GM23338 (cell line): ENCODE measurements around the gene UBE2F. TPM values are rescaled to one million over a fixed set of nuclear protein-coding genes. Genes with fewer than 3 reads are reported as not detected.

Experiments
- ATAC-seq: fragments of 200-7000 bp; cut with Tn5 transposase; 3 replicates; pipeline ENCODE4 v1.9.1; 2020
- DNase-seq: peaks from one replicate; pipeline ENCODE4 v3.0.0-alpha.2; 2015; ENCODE audit warnings: low spot score
- H2AFZ ChIP-seq: fragments of 200-600 bp; sonication (generic); 2 replicates; pipeline ENCODE4 v1.8.0; 2016; ENCODE audit warnings: antibody characterized with exemption, mild to moderate bottlenecking, moderate library complexity
- H3F3A ChIP-seq: fragments of 200-600 bp; sonication (generic); replicated peaks from 2 replicates; pipeline ENCODE4 v1.8.0; 2017; ENCODE audit warnings: antibody characterized with exemption, mixed run types, low read depth
- H3K27ac ChIP-seq: fragments of 200-600 bp; sonication (generic); 2 replicates; pipeline ENCODE4 v1.6.1; 2016; ENCODE audit warnings: low read depth
- H3K27me3 ChIP-seq: fragments of 200-600 bp; sonication (generic); 2 replicates; pipeline ENCODE4 v1.8.0; 2016; ENCODE audit warnings: mild to moderate bottlenecking, mixed run types, moderate library complexity; ENCODE audit not compliant: insufficient read depth
- H3K36me3 ChIP-seq: fragments of 200-600 bp; sonication (generic); 2 replicates; pipeline ENCODE4 v1.8.0; 2016; ENCODE audit warnings: mild to moderate bottlenecking; ENCODE audit not compliant: insufficient read depth
- H3K4me1 ChIP-seq: fragments of 200-600 bp; sonication (generic); 2 replicates; pipeline ENCODE4 v1.8.0; 2016; ENCODE audit warnings: mild to moderate bottlenecking, moderate library complexity; ENCODE audit not compliant: insufficient read depth
- H3K4me2 ChIP-seq: fragments of 200-600 bp; sonication (generic); 2 replicates; pipeline ENCODE4 v1.7.1; 2017; ENCODE audit warnings: mixed run types
- H3K4me3 ChIP-seq: fragments of 200-600 bp; sonication (generic); 2 replicates; pipeline ENCODE4 v1.6.1; 2016; ENCODE audit warnings: mixed run types
- H3K79me2 ChIP-seq: fragments of 200-600 bp; sonication (generic); replicated peaks from 2 replicates; pipeline ENCODE4 v1.8.0; 2017; ENCODE audit warnings: mild to moderate bottlenecking; ENCODE audit not compliant: insufficient read depth
- H3K9me2 ChIP-seq: fragments of 200-600 bp; sonication (generic); 2 replicates; pipeline ENCODE4 v1.8.0; 2017; ENCODE audit not compliant: insufficient read depth
- H4K20me1 ChIP-seq: fragments of 200-600 bp; sonication (generic); replicated peaks from 2 replicates; pipeline ENCODE4 v1.8.0; 2017; ENCODE audit warnings: mild to moderate bottlenecking; ENCODE audit not compliant: insufficient read depth
- H3K27ac Mint-ChIP-seq: 2 replicates; pipeline ENCODE4 v1.8.0; 2020; ENCODE audit warnings: inconsistent platforms, mild to moderate bottlenecking, moderate library complexity, mixed read lengths
- H3K27me3 Mint-ChIP-seq: 3 replicates; pipeline ENCODE4 v1.8.0; 2022; ENCODE audit warnings: low read depth, mild to moderate bottlenecking, moderate library complexity, mixed read lengths, inconsistent platforms; ENCODE audit not compliant: insufficient read depth, poor library complexity
- H3K36me3 Mint-ChIP-seq: 3 replicates; pipeline ENCODE4 v1.8.0; 2021; ENCODE audit warnings: low read depth, mild to moderate bottlenecking, inconsistent platforms, moderate library complexity, mixed read lengths
- H3K4me1 Mint-ChIP-seq: 3 replicates; pipeline ENCODE4 v1.8.0; 2020; ENCODE audit warnings: mild to moderate bottlenecking, inconsistent platforms, mixed read lengths
- H3K4me3 Mint-ChIP-seq: 3 replicates; pipeline ENCODE4 v1.8.0; 2021; ENCODE audit warnings: moderate library complexity, mild to moderate bottlenecking, inconsistent platforms, mixed read lengths
- H3K9me3 Mint-ChIP-seq: 3 replicates; pipeline ENCODE4 v1.8.0; 2020; ENCODE audit warnings: moderate library complexity, mild to moderate bottlenecking, inconsistent platforms, mixed read lengths
- JUNB ChIP-seq: IDR thresholded peaks from one replicate; pipeline ENCODE4 v1.6.1; 2016; ENCODE audit warnings: antibody characterized with exemption; ENCODE audit not compliant: unreplicated experiment
- ZNF114 ChIP-seq: fragments of 250-450 bp; sonication (Bioruptor Pico); IDR thresholded peaks from 2 replicates; pipeline ENCODE4 v1.5.0; 2020; ENCODE audit warnings: mild to moderate bottlenecking, moderate library complexity
- ZNF331 ChIP-seq: fragments of 250-450 bp; sonication (Bioruptor Pico); IDR thresholded peaks from 2 replicates; pipeline ENCODE4 v1.5.0; 2020; ENCODE audit warnings: low read depth, mild to moderate bottlenecking, moderate library complexity
- ZNF462 ChIP-seq: fragments of 250-450 bp; sonication (Bioruptor Pico); IDR thresholded peaks from 2 replicates; pipeline ENCODE4 v1.5.0; 2020; ENCODE audit warnings: mild to moderate bottlenecking, moderate library complexity
- polyA plus RNA-seq: library from polyadenylated mRNA; unstranded; fragments of >200 nt; fragmentation: Nextera tagmentation; extraction: Ambion mirVana; gene quantifications from 2 replicates; pipeline ENCODE4 v1.2.1, GENCODE V29; 2016
- total RNA-seq: library from RNA; depleted of rRNA; stranded (reverse); fragments of >200 nt; shearing (Covaris generic); gene quantifications from 2 replicates; pipeline ENCODE4 v1.2.3, GENCODE V29; 2014

UBE2F gene
- total and polyA plus RNA-seq, 2 experiments from 2014 or later: 98.2 to 106 TPM

- Histone ChIP-seq H3F3A (no peaks in the 10 kb centered on the region), H3K9me2 (no peaks in the 10 kb centered on the region), H3K4me1 (0 out of 2 replicates have a peak, but pooled peaks cover 6% of the 10 kb centered on the region), H3K27me3 (no peaks in the 10 kb centered on the region), H3K36me3 (no peaks in the 10 kb centered on the region; the same call in 1 of the 2 replicates), H3K27ac (no peak overlapping the region), H3K4me3 (no peak overlapping the region), H4K20me1 (peaks cover 5% of the 10 kb centered on the region; the same call in 1 of the 2 replicates), H3K79me2 (no peaks in the 10 kb centered on the region), H3K4me2 (0 out of 2 replicates have a peak overlapping the region, but pooled peaks have one; percentile 26), H2AFZ (no peak overlapping the region)
- H3K4me3 Mint-ChIP-seq: 0 out of 3 replicates have a peak overlapping the region, but pooled peaks have one; percentile 26
- peak overlapping the region; percentile 90 for H3K27ac Mint-ChIP-seq
- peaks cover 28% of the 10 kb centered on the region for H3K36me3 Mint-ChIP-seq
- peak; percentile 87 for ATAC-seq
- H3K27me3 Mint-ChIP-seq: peaks cover 7% of the 10 kb centered on the region
- H3K9me3 Mint-ChIP-seq: no peaks in the 10 kb centered on the region
- no peak for DNase-seq
- TF ChIP-seq JUNB (no peak), ZNF114 (CRISPR knock-in tag) (no peak), ZNF462 (CRISPR knock-in tag) (peak; percentile 27; the same call in 1 of the 2 replicates)
- peaks cover 21% of the 10 kb centered on the region for H3K4me1 Mint-ChIP-seq
Observed at GRCh38 chr2:238027591-238028415, 61.0 kb downstream of the UBE2F start.

GRCh38 chr2:238029853-238030252 lies 63.0 kb downstream of the UBE2F start:
- Mint-ChIP-seq H3K27ac (no peak overlapping the region), H3K4me1 (peaks cover 20% of the 10 kb centered on the region), H3K27me3 (peaks cover 7% of the 10 kb centered on the region), H3K36me3 (peaks cover 33% of the 10 kb centered on the region), H3K9me3 (no peaks in the 10 kb centered on the region), H3K4me3 (no peak overlapping the region)
- H3K9me2 ChIP-seq: no peaks in the 10 kb centered on the region
- no peak for ATAC-seq
- no peaks in the 10 kb centered on the region for H3K27me3 ChIP-seq
- no peak for DNase-seq
- H4K20me1 ChIP-seq: no peaks in the 10 kb centered on the region
- no peak for TF ChIP-seq ZNF331 (CRISPR knock-in tag)
- no peak overlapping the region for H3K4me2 ChIP-seq
- 0 out of 2 replicates have a peak, but pooled peaks cover 5% of the 10 kb centered on the region for H3K36me3 ChIP-seq
- 0 out of 2 replicates have a peak, but pooled peaks cover 6% of the 10 kb centered on the region for H3K4me1 ChIP-seq
- H3K27ac ChIP-seq: no peak overlapping the region
- no peak overlapping the region for H2AFZ ChIP-seq
- H3K4me3 ChIP-seq: no peak overlapping the region
- no peaks in the 10 kb centered on the region for H3F3A ChIP-seq
- no peaks in the 10 kb centered on the region for H3K79me2 ChIP-seq
